GM11168 (cell line): ENCODE data around the gene TEX12.
"Not testable (repeated sequence)": the region's sequence is repeated elsewhere in the genome, so short reads cannot be mapped to it uniquely, and the experiment has no call there.

ENCODE experiments used
- in situ Hi-C: fragments of 300-500 bp; cut with MboI; formaldehyde crosslinking; loops from one replicate; pipeline ENCODE4 v1.12.0; 2022; ENCODE audit warnings: low sequenced_read_pairs; ENCODE audit not compliant: unreplicated experiment

TEX12 gene

DNA sequence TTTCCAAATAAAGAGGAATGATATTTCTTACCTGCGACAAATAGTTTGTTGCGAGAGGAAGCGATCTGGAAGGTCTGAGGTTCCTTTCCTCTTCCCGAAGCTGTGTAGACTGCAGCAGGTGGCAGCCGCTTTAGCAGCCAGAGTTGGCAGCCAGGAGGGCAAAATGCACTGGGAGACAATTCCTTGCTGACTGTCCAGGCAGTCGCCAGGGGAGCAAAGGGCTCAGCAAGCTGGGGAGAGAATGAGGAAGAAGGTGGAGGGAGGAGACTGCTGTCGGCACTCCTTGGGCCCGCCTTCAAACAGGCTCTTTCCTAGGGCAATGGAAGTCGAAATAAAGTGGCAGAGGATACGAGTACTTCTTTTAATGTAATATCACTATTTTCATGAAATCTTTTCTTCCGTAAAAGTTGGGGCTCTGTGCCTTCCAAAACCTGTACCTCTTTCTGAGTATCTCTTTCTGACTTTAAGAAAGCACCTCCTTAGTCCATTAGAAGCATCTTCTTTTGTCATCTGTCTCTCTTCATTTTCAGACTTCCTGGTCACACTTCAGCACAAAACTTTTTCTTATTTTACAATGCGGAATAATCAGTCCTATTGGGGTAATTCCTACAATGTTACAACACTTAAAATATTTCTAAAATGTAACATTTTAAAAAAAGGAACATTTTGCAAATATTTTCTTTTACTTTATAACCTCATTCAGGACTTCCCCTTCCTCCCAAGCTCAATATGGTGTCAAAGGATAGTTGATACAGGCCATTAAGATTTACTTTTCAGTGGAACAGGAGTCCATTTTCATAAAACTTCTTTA is 3.1 kb upstream of the TEX12 start, which contains the start of gene IL18:
Gene IL18 (minus strand): TSS at position 220 of the 811 bp plus-strand sequence. CDS start 9,041 bp downstream, outside the sequence.
- in situ Hi-C loops, result no loop called here

GRCh38 chr11:112165049-112165448 is 2.1 kb upstream of the TEX12 start:
- in situ Hi-C loops, result no loop called here

GRCh38 chr11:112166562-112166961 is 610 bp upstream of the TEX12 start:
- in situ Hi-C loops, result no loop called here

GRCh38 chr11:112172362-112172994 is 5.3 kb downstream of the TEX12 start:
- in situ Hi-C loops, result no loop called here

DNA sequence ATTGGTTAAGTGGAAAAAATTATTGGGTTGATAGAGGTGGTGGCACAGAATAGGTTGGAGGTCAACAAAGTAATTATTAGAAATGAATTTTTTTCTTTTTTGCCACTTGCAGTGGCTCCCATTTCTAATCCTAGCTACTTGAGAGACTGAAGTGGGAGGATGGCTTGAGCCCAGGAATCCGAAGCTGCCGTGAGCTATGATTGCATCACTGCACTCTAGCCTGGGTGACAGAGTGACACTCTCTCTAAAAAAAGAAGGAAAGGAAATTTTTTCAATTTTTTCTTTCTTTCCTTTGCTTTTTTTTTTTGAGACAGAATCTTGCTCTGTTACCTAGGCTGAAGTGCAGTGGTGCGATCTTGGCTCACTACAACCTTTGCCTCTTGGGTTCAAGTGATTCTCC is 6.0 kb downstream of the TEX12 start:
- in situ Hi-C loops, result no loop called here

GRCh38 chr11:112174789-112175598 is 7.8 kb downstream of the TEX12 start, which contains the start of gene BCO2:
Gene BCO2 (plus strand): TSS chr11:112175512. CDS start chr11:112175602, 90 bp downstream.
- in situ Hi-C loops, result no loop called here

GRCh38 chr11:112175599-112175952 is 8.4 kb downstream of the TEX12 start:
- in situ Hi-C loops, result no loop called here

DNA sequence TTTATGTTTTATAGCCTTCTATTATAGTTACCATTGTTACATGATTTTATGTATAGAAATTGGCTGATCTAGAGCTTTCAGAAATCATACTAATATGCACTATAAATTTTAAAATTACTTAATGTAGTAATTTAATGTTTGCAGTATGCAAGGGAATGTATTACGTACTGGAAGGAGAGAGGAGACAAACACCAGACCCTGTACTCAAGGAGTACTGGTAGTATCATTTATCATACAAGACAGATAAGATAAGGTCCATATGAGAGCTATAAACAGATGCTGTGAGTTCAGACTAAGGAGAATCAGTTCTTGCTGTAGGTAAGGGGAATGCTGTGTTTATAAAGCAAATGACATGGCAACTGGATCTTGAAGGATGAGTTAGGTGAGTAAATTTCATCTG is 8.9 kb downstream of the TEX12 start:
- in situ Hi-C loops, result no loop called here

DNA sequence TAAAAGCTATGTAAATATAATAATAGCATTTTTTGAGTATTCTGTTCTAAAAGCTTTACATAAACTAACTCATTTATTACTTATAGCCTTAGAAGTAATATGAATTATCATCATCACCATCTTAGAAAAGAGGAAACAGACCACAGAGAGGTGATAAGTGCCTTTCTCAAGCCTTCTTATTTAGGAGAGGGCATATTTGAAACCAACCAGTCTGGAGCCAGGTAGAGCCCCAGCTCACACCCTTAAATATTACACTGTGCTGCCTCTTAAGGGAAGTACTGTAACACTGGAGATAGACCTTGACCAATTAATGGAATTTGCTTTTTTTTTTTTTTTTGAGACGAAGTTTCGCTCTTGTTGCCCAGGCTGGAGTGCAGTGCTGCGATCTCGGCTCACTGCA is 10.4 kb downstream of the TEX12 start:
- in situ Hi-C loops, result no loop called here

- in situ Hi-C loops, result no loop called here
Observed at GRCh38 chr11:112178428-112178827, 11.3 kb downstream of the TEX12 start.

DNA sequence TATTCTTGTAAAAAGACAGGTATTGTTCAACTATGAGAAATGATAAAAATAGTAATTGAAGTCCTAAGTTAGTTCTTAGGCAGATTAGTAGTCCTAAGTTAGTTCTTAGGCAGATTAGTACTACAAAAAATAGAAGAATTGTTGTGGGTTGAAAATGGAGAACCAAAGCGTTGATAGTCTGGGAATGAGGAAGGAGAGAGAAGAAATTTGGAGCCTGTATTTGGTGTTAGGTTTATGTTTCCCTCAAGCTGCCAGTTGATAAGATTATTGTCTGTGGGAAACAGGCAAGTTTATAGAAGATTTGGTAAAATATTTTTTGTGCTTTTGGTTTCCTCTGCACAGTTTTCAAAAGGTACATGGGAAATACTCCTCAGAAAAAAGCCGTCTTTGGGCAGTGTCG is 11.8 kb downstream of the TEX12 start:
- in situ Hi-C loops, result no loop called here

DNA sequence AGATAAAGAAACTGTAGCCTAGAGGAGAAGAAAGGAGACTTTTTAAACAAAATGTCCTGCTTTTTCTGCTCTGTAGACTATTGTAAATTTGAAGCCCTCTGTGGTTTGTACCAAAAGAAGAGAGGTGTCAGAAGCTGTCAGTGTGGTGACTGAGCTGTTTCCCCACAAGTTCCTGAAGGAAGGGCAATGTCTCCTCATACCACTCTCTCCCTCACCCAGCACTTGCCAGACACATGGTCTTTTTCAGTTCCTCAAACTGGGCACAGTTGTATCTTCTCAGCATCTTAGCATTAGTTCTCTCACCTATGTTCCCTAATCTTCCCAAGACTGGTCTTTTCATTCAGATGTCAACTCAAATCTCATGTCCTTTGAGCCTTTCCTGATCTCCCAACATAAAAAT is 12.4 kb downstream of the TEX12 start:
- in situ Hi-C loops, result no loop called here

DNA sequence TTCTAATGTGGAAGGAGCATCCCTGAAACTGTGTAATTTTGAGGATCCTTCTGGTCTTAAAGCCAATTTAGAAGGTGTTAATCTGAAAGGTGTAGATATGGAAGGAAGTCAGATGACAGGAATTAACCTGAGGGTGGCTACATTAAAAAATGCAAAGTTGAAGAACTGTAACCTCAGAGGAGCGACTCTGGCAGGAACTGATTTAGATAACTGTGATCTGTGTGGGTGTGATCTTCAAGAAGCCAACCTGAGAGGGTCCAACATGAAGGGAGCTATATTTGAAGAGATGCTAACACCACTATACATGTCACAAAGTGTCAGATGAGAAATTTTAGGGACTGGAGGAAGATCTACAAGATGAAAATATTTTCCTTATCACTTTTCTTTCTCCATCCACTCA is 15.7 kb downstream of the TEX12 start:
- in situ Hi-C loops, result no loop called here

DNA sequence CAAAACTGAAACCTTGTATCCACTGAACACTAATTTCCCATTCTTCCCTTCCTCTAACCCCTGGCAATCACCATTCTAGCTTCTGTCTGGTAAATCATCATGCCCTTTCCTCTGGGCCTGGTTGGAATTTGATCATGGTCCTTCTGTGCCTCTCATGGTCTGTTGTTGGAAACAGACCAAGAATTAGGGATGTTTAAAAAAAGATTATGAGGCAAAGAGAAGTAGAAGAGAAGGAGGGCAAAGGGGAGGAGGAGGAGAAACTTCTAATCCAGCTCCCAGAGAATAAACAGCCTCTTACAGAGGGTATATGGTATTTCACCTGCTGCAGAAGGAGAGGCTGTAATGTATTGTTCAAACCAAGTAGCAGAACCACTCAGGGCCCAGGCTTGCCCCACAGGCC is 18.7 kb downstream of the TEX12 start:
- in situ Hi-C loops, result no loop called here

- in situ Hi-C loops, result no loop called here
Observed at GRCh38 chr11:112186304-112186703, 19.1 kb downstream of the TEX12 start.

DNA sequence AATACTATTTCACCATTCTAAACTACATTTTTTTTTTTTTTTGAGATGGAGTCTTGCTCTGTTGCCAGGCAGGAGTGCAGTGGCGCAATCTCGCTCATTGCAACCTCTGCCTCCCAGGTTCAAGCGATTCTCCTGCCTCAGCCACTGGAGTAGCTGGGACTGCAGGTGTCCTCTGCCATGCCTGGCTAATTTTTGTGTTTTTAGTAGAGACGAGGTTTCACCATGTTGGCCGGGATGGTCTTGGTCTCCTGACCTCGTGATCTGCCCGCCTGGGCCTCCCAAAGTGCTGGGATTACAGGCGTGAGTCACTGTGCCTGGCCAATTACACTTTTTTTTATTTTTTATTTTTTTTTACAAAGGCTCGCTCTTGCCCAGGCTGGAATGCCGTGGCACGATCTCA is 27.9 kb downstream of the TEX12 start:
- in situ Hi-C loops, result not testable (repeated sequence)

DNA sequence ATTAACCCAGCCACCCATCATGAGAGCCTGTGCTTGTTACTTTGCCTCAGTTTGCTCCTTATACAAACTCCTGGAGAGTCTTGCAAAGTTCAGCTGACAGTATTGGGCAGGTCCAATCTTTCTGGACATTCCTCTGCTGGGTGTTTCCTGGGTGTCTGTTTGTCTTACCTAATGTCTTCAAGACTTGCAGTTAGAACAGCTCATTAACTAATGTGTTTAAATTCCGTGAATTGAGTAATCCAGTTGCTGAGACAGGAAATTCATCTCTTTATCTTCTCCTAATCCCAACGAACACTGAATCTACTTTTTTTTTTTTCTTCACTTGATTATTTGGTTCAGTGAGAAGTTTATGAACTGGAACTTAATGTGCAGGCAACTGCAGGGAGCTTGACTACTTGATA is 28.8 kb downstream of the TEX12 start:
- in situ Hi-C loops, result no loop called here

DNA sequence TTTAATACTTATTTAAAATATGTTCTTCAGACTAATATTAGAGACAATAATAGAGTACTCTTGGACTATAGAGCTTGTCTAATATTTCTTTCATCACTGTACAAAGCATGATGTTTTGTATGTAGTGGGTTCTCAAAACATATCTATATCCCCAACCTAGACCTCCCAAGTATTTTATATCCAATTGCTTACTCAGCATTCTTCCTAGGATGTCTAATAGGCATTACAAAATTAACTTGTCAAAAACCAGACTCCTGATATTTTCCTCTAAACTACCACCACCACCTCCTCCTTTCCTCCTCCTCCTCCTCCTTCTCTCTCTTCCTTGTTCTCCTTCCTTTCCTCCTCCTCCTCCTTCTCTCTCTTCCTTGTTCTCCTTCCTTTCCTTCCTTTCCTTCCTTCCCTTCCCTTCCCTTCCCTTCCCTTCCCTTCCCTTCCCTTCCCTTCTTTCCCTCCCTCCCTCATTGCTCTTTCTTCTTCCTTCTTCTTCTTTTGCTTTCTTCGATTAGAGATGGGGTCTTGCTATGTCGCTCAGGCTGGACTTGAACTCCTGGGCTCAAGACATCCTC is 29.4 kb downstream of the TEX12 start:
- in situ Hi-C loops, result no loop called here

DNA sequence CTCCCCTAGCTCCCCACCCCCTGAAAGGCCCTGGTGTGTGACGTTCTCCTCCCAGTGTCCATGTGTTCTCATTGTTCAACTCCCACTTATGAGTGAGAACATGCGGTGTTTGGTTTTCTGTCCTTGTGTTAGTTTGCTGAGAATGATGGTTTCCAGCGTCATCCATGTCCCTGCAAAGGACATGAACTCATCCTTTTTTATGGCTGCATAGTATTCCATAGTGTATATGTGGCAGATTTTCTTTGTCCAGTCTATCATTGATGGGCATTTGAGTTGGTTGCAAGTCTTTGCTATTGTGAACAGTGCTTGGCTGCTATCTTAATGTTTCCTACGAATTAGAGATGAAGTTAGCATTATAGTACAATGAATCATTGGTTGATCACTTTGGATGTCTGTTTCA is 31.9 kb downstream of the TEX12 start:
- in situ Hi-C loops, result not testable (repeated sequence)

DNA sequence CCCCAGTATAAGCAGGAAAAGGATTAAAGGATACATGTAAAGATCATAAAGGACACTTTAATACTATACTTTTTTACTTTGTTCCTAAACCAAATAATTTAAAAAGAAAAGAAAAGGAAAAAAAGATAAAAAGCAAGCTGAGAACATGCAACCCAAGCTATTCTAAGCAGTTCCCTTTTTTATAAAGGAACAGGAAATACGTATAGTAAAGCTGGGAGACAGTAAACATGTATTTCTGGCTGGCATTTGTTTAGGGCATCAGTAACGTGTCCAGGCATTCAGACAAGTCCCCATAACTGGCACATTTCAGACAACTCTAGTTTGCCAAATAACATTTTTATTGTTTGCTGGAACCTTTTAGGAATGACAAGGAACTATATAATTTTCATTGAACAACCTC is 33.1 kb downstream of the TEX12 start:
- in situ Hi-C loops, result loop anchor here (25.0 kb wide), 1 partner anchor 362 kb away; no protein-coding TSS in a partner anchor
